Raji (cell line): ENCODE data around the gene UNC13B.

Source experiments
- POLR2A ChIP-seq: IDR thresholded peaks from 2 replicates; pipeline ENCODE4 v1.6.1; 2011; ENCODE audit warnings: low read depth, low read length, control low read depth; ENCODE audit not compliant: insufficient read depth

UNC13B gene

DNA sequence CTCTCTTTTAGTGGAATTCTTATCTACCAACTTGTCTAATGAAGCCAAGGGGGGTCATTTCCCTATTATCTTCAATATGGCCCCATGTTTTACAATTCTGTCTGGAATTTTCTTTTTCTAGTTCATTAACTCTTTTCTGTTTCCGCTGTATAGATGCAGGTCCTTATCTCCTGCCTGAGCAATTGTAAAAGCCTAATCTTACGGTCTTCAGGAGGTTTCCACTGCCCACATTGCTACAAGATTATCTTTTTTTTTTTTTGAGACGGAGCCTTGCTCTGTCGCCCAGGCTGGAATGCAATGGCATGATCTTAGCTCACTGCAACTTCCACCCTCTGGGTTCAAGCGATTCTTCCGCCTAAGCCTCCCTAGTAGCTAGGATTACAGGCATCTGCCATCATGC is 132.3 kb downstream of the UNC13B start:
- TF ChIP-seq POLR2A: no peak

DNA sequence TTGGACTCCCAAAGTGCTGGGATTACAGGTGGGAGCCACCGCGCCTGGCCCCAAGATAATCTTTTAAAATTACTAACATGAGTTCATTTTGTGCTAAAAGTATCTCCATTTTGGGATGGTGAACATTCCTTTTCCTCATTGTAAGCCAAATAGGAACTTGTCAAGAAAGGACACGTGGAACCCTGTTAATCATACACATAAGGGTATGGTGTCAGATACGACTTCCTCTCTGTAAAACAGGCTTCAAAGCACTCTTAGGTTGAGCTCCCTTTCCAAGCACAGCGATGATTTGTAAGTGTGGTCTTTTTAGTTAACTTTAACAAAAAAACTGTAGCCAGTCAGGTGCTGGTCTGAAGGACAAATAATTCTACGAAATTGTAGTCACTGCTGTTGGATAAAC is 132.7 kb downstream of the UNC13B start:
- no peak for TF ChIP-seq POLR2A

GRCh38 chr9:35295369-35296036 is 133.7 kb downstream of the UNC13B start:
- TF ChIP-seq POLR2A: no peak

DNA sequence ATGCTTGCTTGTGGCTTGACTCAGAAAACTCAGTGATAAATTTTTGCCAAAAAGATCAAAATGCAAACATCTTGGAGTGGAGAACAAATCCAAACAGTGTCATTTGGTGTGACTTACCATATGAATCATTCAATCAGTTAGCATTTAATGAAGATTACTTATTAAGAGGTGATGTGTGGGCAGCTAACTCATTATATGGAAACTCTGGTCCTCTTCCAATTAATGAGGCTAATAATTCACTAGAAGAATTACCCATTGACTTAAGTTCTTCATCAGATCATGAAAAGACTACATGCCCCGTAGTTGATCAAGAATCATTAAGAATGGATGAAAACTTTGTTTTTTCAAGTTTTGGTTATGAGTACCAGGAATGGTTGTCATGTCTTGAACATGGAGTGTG is 141.8 kb downstream of the UNC13B start:
- no peak for TF ChIP-seq POLR2A

DNA sequence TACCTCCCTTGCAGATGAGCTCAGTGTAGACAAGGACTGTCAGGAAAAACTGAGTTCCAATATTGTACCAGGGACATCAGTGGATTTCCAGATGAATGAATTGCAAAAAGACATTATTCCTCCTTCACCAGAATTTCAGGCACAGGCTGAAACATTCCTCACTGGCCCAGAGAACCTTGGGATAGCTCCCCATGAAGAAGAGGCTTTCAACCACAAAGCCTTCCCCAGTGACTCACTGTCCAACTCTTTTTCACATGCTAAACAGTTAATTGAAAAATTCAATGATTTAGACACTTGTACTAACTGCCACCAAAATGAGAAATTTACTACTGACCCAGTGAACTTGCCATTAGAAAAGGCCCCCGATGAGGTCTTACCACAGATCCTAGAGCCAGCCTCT is 144.5 kb downstream of the UNC13B start:
- TF ChIP-seq POLR2A: no peak

DNA sequence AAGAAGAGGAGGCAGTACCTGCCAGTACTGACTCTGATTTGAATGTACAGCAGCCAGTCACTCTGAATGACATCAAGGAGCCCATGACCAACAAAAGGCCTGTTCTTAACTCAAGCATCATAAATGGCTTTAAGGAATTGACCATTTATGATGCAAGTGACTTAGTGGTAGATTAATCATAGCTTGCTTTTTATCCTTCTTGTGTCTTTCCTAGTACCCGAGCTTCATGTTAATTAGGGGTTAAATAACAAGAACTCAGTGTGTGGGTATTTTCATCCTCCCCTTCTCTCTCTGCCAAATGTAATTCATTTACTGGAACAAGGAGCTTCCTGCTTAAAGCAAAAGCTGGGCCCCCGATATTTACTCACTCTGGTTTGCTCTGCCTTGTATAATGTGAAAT is 146.5 kb downstream of the UNC13B start:
- TF ChIP-seq POLR2A: no peak

DNA sequence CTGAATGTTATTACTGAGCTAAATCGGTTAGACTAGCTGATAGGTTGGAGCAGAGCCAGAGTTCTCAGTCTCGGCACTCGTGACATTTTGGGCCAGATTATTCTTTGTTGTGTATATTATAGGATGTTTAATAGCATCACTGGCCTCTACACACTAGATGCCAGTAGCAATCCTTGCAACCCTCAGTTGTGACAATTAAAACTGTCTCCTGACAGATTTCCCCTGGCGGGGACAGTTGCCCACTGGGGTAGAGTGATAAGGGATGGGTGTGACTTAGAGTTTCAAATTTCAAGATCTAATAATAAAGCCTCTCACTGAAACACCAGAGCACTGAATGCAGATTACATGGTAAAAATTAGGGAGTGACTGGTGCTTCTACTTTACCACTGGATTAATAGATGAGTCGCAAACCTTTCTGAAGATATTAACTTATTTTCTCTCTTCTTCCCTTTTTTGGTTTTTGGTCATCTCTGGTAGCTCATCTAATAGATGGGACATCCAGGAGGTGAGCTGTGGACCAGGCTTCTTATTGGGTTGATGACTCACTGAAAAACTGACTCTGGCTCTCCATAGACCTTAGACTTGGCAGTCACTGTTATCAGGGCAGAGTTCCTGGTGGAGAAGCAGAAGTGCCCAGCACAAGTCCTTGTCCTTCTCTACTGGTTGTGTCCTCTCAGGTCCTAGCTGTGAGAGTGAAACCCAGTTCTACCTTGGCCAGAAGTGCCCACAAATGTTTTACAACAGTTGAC is 150.3 kb downstream of the UNC13B start:
- TF ChIP-seq POLR2A: no peak

DNA sequence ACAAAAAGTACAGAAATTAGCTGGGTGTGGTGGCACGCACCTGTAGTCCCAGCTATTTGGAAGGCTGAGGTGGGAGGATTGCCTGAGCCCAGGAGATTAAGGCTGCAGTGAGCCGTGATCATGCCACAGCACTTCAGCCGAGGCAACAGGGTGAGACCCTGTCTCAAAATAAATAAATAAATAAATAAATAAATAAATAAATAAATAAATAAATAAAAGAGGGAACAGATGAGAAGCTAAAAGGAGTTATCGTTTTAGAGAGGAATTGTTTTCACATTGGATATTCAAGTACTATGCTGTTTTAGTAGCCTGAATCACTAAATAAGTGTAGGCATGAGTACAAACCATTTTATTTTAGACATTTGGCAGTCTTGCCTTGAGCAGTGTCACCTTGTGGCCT is 151.7 kb downstream of the UNC13B start:
- TF ChIP-seq POLR2A: no peak

DNA sequence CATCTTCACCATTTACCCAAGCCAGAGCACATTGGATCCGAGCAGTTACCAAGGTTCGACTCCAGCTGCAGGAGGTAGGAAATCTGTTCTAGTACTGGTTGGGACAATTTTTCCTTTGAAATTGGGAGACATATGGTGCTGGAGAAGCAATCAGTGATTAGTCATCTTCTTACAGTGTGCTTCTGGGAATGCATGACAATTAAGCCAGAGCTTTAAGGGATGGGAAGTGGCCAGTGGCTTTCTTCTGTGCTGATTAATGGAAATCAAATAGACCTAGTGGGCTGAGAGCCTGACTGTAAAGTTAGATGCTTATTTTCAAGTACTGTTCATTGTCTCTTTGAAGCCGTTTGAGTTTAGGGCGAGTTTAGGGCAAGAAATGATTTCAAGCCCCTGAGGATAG is 152.1 kb downstream of the UNC13B start:
- no peak for TF ChIP-seq POLR2A

DNA sequence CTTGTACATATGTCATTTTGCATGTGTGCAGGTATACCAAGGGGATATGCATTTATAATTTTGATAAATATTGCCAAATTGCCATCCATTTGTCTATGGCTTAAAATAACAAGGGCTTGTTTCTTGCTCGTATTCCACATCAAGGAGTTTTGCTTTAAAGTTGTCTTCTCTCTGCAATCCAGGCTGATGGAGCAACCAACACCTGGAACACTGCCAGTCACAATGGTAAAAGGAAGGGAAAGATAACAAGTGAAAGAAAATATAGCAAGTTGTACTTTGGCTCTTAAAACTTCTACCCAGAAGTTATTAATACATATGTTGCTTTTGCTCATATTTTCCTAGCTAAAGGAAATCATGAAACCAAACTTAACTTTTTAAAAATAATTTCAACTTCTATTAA is 156.9 kb downstream of the UNC13B start:
- TF ChIP-seq POLR2A: no peak

DNA sequence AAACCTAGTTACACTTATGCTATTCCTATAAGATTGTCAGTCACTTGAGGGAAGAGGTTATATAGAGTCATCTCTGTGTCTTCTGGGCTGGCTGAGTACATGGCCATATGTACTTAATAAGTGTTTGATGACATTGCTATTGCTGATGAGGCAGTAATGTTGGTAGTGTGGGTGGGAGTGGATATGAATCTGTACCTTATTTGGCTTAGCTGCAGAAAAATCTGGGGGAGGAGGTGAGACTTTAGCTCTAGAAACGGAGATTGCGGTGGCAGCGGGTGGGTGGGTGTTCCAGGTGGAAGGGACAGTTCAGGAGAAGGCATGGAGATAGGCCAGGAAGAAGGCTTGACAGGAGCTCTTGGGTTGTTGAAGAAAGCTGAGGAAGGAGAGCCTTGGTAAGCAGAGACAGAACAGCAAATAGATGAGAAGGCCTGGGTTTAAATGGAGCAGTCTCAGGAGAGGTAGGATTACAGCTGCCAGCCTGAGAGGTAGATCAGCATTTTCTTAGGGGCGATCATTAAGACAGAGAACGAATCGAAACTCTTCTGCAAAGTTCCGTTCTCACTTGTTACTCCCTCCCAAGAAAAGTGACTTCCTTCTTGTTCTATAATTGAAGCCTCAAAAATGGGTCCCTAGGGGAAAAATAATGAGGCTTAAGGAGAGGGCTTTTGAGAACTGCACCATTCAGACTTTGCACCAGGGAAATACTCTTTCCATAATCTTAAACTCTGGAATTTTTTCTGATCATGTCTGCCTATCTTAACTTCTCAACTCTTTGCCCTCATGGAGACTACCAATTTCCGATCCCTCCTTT is 160.5 kb downstream of the UNC13B start:
- TF ChIP-seq POLR2A: no peak

DNA sequence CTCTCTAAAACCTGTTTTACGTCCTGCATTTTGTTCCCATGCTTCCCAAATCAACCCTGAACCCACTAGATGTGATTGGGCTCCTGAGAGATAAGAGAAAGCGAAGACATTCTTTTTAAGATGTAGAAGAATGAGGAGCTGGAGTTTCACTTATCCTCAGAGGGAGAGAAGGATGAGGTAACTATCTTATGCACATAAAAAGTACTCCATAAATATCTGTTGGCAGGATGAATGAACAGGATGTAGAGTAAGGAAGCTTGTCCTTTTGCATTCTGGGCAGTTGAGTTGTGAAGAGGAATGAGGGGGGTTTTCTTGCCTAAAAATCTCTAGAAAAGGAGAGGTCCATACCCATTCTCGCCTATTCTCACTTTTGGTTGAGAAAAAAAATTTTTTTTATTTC is 163.2 kb downstream of the UNC13B start:
- TF ChIP-seq POLR2A: no peak

DNA sequence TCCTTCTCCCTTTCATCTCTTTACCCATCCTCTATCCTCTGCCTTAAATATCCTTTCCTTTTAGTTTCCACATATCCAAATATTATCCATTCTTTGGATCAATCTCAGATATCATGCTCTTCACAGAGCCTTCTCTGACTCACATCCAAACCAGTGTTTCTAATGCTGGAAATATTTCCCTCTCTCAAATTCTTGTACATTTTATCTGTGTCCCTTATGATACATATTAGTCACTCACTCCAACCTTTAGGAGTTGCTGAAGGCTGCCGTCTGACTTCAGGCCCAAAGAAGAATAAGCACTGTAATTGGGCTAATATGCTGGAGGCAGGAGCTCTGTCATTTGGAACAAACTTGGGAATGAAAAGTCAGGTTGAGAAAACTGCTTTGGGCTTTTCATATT is 171.7 kb downstream of the UNC13B start:
- TF ChIP-seq POLR2A: no peak

GRCh38 chr9:35335164-35335563 is 173.4 kb downstream of the UNC13B start:
- no peak for TF ChIP-seq POLR2A

GRCh38 chr9:35338086-35338485 is 176.3 kb downstream of the UNC13B start:
- TF ChIP-seq POLR2A: no peak
